Heart right ventricle (tissue), 16 donors: ENCODE measurements around the gene COL1A1. TPM values are rescaled to one million over a fixed set of nuclear protein-coding genes. Genes with fewer than 3 reads are reported as not detected.

Experiments used
- ATAC-seq, 8 donors: fragments of 200-7000 bp; cut with Tn5 transposase; one replicate each; pipeline ENCODE4 v1.9.1; 2020; ENCODE audit warnings: mild to moderate bottlenecking in 8 of 8, moderate library complexity in 8 of 8, moderate number of reproducible peaks in 1 of 8
- DNase-seq, 2 donors: peaks; one replicate each; pipeline ENCODE4 v3.0.0-alpha.2; 2020
- H3K27ac ChIP-seq, 10 donors: fragments of 200-600 bp; sonication (generic) in 2 of 10; one replicate each; pipeline versions ENCODE4 v1.5.0 to v1.8.0; 2020 to 2022; ENCODE audit warnings: mild to moderate bottlenecking in 3 of 10
- H3K27me3 ChIP-seq, 7 donors: fragments of 200-600 bp; one replicate each; pipeline ENCODE4 v1.8.0; 2021 to 2022; ENCODE audit warnings: mild to moderate bottlenecking in 2 of 7
- H3K36me3 ChIP-seq, 9 donors: fragments of 200-600 bp; sonication (generic) in 1 of 9; one replicate each; pipeline versions ENCODE4 v1.5.0 to v1.8.0; 2020 to 2022; ENCODE audit warnings: mild to moderate bottlenecking in 2 of 9
- H3K4me1 ChIP-seq, 9 donors: fragments of 200-600 bp; sonication (generic) in 1 of 9; one replicate each; pipeline versions ENCODE4 v1.5.0 to v1.8.0; 2020 to 2022; ENCODE audit warnings: mild to moderate bottlenecking in 4 of 9
- H3K4me3 ChIP-seq, 10 donors: fragments of 200-600 bp; sonication (generic) in 2 of 10; one replicate each; pipeline versions ENCODE4 v1.5.0 to v1.8.0; 2020 to 2022; ENCODE audit warnings: mild to moderate bottlenecking in 7 of 10, moderate library complexity in 2 of 10
- H3K9me3 ChIP-seq, 11 donors: fragments of 200-600 bp in 10 of 11; sonication (generic) in 2 of 11; one replicate each; pipeline versions ENCODE4 v1.5.0 to v1.8.0; 2013 to 2022; ENCODE audit warnings: mild to moderate bottlenecking in 2 of 11, control low read depth in 1 of 11, moderate library complexity in 1 of 11
- CTCF ChIP-seq, 9 donors: fragments of 200-600 bp; sonication (generic) in 2 of 9; IDR thresholded peaks; one replicate each; pipeline versions ENCODE4 v1.5.0 to v1.8.0; 2021 to 2022; ENCODE audit warnings: antibody characterized with exemption in 9 of 9, mild to moderate bottlenecking in 5 of 9, moderate library complexity in 1 of 9
- WGBS, 2 donors: extraction: QIAGEN DNeasy Blood & Tissue Kit; methylation state at CpG; one replicate each; pipeline ENCODE4 v1.1.7; 2013; ENCODE audit warnings: inconsistent platforms in 1 of 2; 5-methylcytosine and 5-hydroxymethylcytosine counted together
- intact Hi-C, 10 donors: fragments of 100-400 bp; cut with DNase I; formaldehyde crosslinking; loops; one replicate each; pipeline versions ENCODE4 v1.11.1 to v1.14.2; 2022
- polyA plus RNA-seq, 2 donors: library from polyadenylated mRNA; stranded (reverse); fragments of 200-250 nt; gene quantifications; one replicate each; pipeline ENCODE4 v1.2.3, GENCODE V29; 2013
- total RNA-seq, 10 donors: library from RNA; stranded (reverse); fragmentation: NEBNext Ultra II Directional in 3 of 10; extraction: Animal tissue kit (Norgen Biotek cat#: 25700) in 3 of 10; gene quantifications; one replicate each; pipeline versions ENCODE4 v1.2.1 to v1.2.4, GENCODE V29; 2021 to 2023
- donor health status: Arrhythmogenic right ventricular cardiomyopathy.
- donor health status: ischemic (EF 13 %, LVEDD 7.1; RV severe dilation, severe dysfunction).
- donor health status: healthy with polysubstance abuse.
- donor health status: DM: no; HTN: yes; CAD: no.
- donor health status: DM: no; HTN: no; CAD: no.
- donor health status: ischemic (EF 25% LVEDD 6.9; RV normal size, moderate dysfunction).
- donor health status: ischemic (EF 25% LVEDD 5.7; RV mildly dilated, moderate dysfunction).
- donor health status: healthy.
- donor health status: DM: yes; HTN: yes; CAD: no.
- donor health status: Ischemic cardiomyopathy.
- donor health status: ischemic (EF 35%, LVEDD 5.7; RV mildly dilated, moderate dysfunction).
- donor health status: nonischemic (EF 11% LVEDD 7.7; RV severe dilation, severe dysfunction).
- donor health status: DM: yes; HTN: yes; CAD: no.
- donor health status: PGD.
- donor health status: ischemic (EF 29% LVEDD 5.4; RV normal size, mild dysfunction).
- donor health status: nonischemic (EF 23%, LVEDD 6.1; RV moderate dilation, normal function).

Gene COL1A1
- total and polyA plus RNA-seq, 12 donors = 30.2 to 455 (median 45.9) TPM

- ATAC-seq (no peak), DNase-seq (no peak)
- Histone ChIP-seq H3K4me1 (peaks cover 0 to 19% (median 0%) of the 10 kb centered on the region in 9 donors), H3K27ac (no peak overlapping the region), H3K9me3 (no peaks in the 10 kb centered on the region), H3K27me3 (no peaks in the 10 kb centered on the region), H3K4me3 (no peak overlapping the region), H3K36me3 (peaks cover 0 to 63% (median 27%) of the 10 kb centered on the region in 9 donors)
- WGBS, 2 donors = 78 to 82% methylated on average over 31 of the region's 31 CpGs
- no peak for TF ChIP-seq CTCF (IDR thresholded peaks at IDR 0.05)
- intact Hi-C loops = no loop called here
These were observed 15.6 kb downstream of the COL1A1 start for GRCh38 chr17:50185631-50186471.

DNA sequence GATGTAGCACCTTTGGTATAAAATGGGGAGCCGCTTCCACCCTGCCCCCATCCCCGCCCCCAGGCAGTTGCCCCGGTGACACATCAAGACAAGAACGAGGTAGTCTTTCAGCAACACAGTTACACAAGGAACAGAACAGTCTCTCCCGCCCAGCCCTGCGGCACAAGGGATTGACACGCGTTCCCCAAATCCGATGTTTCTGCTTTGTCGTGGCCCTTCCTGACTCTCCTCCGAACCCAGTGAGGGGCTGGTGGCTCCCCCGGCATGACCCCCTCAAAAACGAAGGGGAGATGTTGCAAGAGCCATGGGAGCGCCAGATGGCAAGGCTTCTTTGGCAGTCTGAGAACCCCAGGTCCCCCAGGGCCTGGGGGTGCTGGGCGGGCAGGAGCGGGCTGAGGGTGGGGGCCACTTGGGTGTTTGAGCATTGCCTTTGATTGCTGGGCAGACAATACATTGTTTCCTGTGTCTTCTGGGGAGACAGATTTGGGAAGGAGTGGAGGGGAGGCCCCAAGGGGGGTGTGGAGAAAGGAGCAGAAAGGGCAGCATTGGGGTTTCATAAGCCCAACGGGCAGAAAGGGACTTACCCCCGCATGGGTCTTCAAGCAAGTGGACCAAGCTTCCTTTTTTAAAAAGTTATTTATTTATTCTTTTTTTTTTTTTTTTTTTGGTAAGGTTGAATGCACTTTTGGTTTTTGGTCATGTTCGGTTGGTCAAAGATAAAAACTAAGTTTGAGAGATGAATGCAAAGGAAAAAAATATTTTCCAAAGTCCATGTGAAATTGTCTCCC lies 16.6 kb downstream of the COL1A1 start:
- H3K4me1 ChIP-seq = peaks cover 0 to 19% (median 0%) of the 10 kb centered on the region in 9 donors
- no peaks in the 10 kb centered on the region for H3K9me3 ChIP-seq
- intact Hi-C loops = no loop called here
- WGBS, 2 donors = 62 to 64% methylated on average over 19 of the region's 19 CpGs
- peak overlapping the region in 2 of 10 donors; percentile 36 to 51 for H3K27ac ChIP-seq
- H3K27me3 ChIP-seq = no peaks in the 10 kb centered on the region
- no peak for TF ChIP-seq CTCF (IDR thresholded peaks at IDR 0.05)
- no peak overlapping the region for H3K4me3 ChIP-seq
- no peak for DNase-seq
- H3K36me3 ChIP-seq = peaks cover 0 to 52% (median 19%) of the 10 kb centered on the region in 9 donors
- ATAC-seq = peak in 3 of 8 donors; percentile 16 to 54 (median 28)

GRCh38 chr17:50184064-50184463 lies 17.4 kb downstream of the COL1A1 start:
- Histone ChIP-seq H3K27ac (peak overlapping the region in 1 of 10 donors; percentile 36), H3K4me3 (peak overlapping the region in 1 of 10 donors; percentile 20), H3K36me3 (peaks cover 0 to 45% (median 13%) of the 10 kb centered on the region in 9 donors), H3K9me3 (no peaks in the 10 kb centered on the region), H3K27me3 (no peaks in the 10 kb centered on the region), H3K4me1 (peaks cover 0 to 19% (median 0%) of the 10 kb centered on the region in 9 donors)
- WGBS, 2 donors = 54 to 61% methylated on average over 8 of the region's 8 CpGs
- intact Hi-C loops = no loop called here
- DNase-seq = no peak
- no peak for TF ChIP-seq CTCF (IDR thresholded peaks at IDR 0.05)
- no peak for ATAC-seq

DNA sequence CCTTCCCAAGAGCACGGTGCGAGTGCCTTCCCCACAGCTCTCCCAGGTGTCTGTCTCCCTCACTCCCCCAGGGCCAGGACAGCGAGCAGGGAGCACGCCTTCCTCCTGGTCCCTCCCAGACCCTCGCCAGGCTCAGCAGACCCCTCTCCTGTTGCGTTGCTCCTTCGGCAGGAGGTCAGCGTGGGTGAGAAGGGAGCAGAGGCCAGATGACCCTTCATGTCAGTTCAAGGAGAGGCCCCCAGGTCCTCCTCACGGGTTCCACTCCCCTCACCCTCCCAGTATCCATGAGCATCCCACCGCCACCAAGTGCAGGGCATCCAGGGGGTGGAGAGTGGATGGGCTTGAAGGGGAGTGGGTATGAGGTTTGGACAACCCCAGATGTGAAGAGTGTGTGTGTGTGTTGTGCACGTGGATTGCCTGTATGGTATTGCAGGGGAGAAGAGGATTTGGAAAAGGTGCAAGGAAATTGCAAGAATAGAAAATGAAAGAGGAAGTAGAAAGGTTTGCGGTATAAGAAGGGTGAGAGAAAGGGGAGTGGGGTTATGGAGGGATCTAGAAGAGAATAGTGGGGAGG lies 17.9 kb downstream of the COL1A1 start:
- no peak for TF ChIP-seq CTCF (IDR thresholded peaks at IDR 0.05)
- intact Hi-C loops = no loop called here
- ATAC-seq (no peak), DNase-seq (no peak)
- Histone ChIP-seq H3K4me3 (peak overlapping the region in 1 of 10 donors; percentile 20), H3K4me1 (peaks cover 4 to 25% (median 5%) of the 10 kb centered on the region in 9 donors), H3K27me3 (no peaks in the 10 kb centered on the region), H3K9me3 (no peaks in the 10 kb centered on the region), H3K27ac (peak overlapping the region in 1 of 10 donors; percentile 36), H3K36me3 (peaks cover 0 to 39% (median 8%) of the 10 kb centered on the region in 9 donors)
- WGBS, 2 donors = 61 to 75% methylated on average over 12 of the region's 12 CpGs
